DLD1 (cell line): ENCODE data around the gene TBC1D3L.
"Not testable (repeated sequence)": the region's sequence is repeated elsewhere in the genome, so short reads cannot be mapped to it uniquely, and the experiment has no call there.

Experiments
- in situ Hi-C: cut with HindIII; loops from 2 replicates; pipeline ENCODE4 v1.10.0; 2017; ENCODE audit warnings: low sequenced_read_pairs

The TBC1D3L gene

GRCh38 chr17:37988960-37989359, at the start of gene TBC1D3L:
Gene TBC1D3L (minus strand): TSS chr17:37989060. CDS start chr17:37987520, 1,540 bp downstream.
- in situ Hi-C loops: not testable (repeated sequence)

- in situ Hi-C loops: not testable (repeated sequence)
These were observed 14.8 kb upstream of the TBC1D3L start, which contains the start of gene TBC1D3D for GRCh38 chr17:38003676-38004075. Gene TBC1D3D (plus strand): TSS chr17:38003976. CDS start chr17:38005561, 1,585 bp downstream.
